Measurements from ENCODE around the gene ITPRIPL2.

DNA sequence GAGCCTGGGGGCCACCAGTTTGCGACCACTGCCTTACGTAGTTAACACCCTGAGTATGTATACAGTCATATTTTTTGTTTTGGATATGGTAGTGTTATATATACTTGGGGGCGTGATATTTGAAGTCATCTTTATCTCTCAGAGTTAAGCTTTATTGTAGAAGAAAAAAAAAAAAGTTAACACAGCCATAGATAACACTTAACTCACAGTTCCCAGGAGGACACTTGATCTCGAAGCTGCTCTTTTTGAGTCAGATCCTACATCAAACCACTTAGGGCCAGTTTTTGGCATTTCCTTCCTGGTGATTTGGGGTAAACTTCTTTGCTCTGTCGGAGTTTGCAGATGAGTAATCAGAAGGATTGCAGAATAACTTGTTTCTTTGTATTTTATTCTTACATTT is 5.8 kb downstream of the ITPRIPL2 start:
- TF ChIP-seq, protein P1, sequence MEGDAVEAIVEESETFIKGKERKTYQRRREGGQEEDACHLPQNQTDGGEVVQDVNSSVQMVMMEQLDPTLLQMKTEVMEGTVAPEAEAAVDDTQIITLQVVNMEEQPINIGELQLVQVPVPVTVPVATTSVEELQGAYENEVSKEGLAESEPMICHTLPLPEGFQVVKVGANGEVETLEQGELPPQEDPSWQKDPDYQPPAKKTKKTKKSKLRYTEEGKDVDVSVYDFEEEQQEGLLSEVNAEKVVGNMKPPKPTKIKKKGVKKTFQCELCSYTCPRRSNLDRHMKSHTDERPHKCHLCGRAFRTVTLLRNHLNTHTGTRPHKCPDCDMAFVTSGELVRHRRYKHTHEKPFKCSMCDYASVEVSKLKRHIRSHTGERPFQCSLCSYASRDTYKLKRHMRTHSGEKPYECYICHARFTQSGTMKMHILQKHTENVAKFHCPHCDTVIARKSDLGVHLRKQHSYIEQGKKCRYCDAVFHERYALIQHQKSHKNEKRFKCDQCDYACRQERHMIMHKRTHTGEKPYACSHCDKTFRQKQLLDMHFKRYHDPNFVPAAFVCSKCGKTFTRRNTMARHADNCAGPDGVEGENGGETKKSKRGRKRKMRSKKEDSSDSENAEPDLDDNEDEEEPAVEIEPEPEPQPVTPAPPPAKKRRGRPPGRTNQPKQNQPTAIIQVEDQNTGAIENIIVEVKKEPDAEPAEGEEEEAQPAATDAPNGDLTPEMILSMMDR (IDR thresholded peaks at IDR 0.05) = no peak
- TF ChIP-seq POLR2A (IDR thresholded peaks at IDR 0.05) = no peak
